Smooth muscle cell of the pulmonary artery (primary cell): ENCODE data around the gene HPS1. TPM values are rescaled to one million over a fixed set of nuclear protein-coding genes. Genes with fewer than 3 reads are reported as not detected.

Source experiments
- total RNA-seq: library from RNA; depleted of rRNA; stranded (reverse); fragments of >200 nt; gene quantifications from 2 replicates; pipeline ENCODE4 v1.2.3, GENCODE V29; 2014

HPS1 gene
- 34.3 and 54.7 TPM in 2 replicates for total RNA-seq

GRCh38 chr10:98446661-98447221 is at the start of gene HPS1:
Gene HPS1 (minus strand): TSS chr10:98446935. CDS start chr10:98443240, 3,695 bp downstream.

GRCh38 chr10:98414932-98415730 is 31.6 kb downstream of the HPS1 start, which contains the start of gene PYROXD2:
Gene PYROXD2 (minus strand): TSS chr10:98415182. CDS start chr10:98415135, 47 bp downstream.

Other genes starting within 250 kb of the HPS1 start
- 28.7 and 138 TPM in 2 replicates for gene LOXL4, start 178.7 kb downstream of the HPS1 start, total RNA-seq
- 16.9 and 22.9 TPM in 2 replicates for gene PYROXD2, start 31.8 kb downstream of the HPS1 start, total RNA-seq